Esophagus squamous epithelium (tissue), 5 donors: ENCODE data around the gene MBP. TPM values are rescaled to one million over a fixed set of nuclear protein-coding genes. Genes with fewer than 3 reads are reported as not detected.

ENCODE experiments used
- DNase-seq: peaks from one replicate; lab custom pipeline; 2025; lab: John Stamatoyannopoulos, UW
- H3K27ac ChIP-seq, 4 donors: fragments of 200-600 bp; sonication (generic); one replicate each; pipeline ENCODE4 v1.5.1; 2016 to 2019; ENCODE audit warnings: mild to moderate bottlenecking in 1 of 4
- H3K27me3 ChIP-seq, 4 donors: fragments of 200-600 bp; sonication (generic); 1 replicate in 3 of 4; 2 replicates in 1 of 4; pipeline versions ENCODE4 v1.5.1 to v1.6.0; 2017 to 2021; ENCODE audit warnings: antibody characterized with exemption in 1 of 4
- H3K36me3 ChIP-seq, 3 donors: fragments of 200-600 bp; sonication (generic); one replicate each; pipeline ENCODE4 v1.5.1; 2016 to 2019
- H3K4me1 ChIP-seq, 3 donors: fragments of 200-600 bp; sonication (generic); one replicate each; pipeline ENCODE4 v1.5.1; 2017 to 2019
- H3K4me3 ChIP-seq, 4 donors: fragments of 200-600 bp; sonication (generic); 1 replicate in 3 of 4; 2 replicates in 1 of 4; pipeline ENCODE4 v1.5.1; 2016 to 2019; ENCODE audit warnings: mild to moderate bottlenecking in 2 of 4, moderate library complexity in 1 of 4
- H3K9me3 ChIP-seq, 3 donors: fragments of 200-600 bp; sonication (generic); one replicate each; pipeline ENCODE4 v1.5.1; 2016 to 2019
- POLR2A ChIP-seq, 4 donors: fragments of 450-650 bp; IDR thresholded peaks; one replicate each; pipeline ENCODE4 v1.6.1; 2017; ENCODE audit warnings: antibody characterized with exemption in 4 of 4, mild to moderate bottlenecking in 4 of 4, moderate library complexity in 3 of 4
- WGBS, 2 donors: methylation state at CpG; one replicate each; pipeline ENCODE4 v1.1.5; 2018; 5-methylcytosine and 5-hydroxymethylcytosine counted together
- intact Hi-C: fragments of 100-400 bp; cut with DNase I; formaldehyde crosslinking; loops from one replicate; pipeline ENCODE4 v1.15.0; 2022
- total RNA-seq, 4 donors: library from RNA; depleted of rRNA; stranded (reverse); fragments of >200 nt; gene quantifications; one replicate each; pipeline ENCODE4 v1.1.0, GENCODE V29; 2016
- TF ChIP-seq, protein P1 (sequence below), 6 experiments: fragments of 450-650 bp in 4 of 6; fragments of 200-600 bp in 2 of 6; sonication (generic) in 2 of 6; IDR thresholded peaks; one replicate each; pipeline ENCODE4 v1.5.1; 2016 to 2019; ENCODE audit warnings: antibody characterized with exemption in 6 of 6, mild to moderate bottlenecking in 4 of 6, moderate library complexity in 4 of 6
- donor health status: DM: yes; HTN: yes; CAD: no.

The MBP gene
- total RNA-seq, 4 donors from 2014 or later = 21.9 to 38.9 (median 25.2) TPM

DNA sequence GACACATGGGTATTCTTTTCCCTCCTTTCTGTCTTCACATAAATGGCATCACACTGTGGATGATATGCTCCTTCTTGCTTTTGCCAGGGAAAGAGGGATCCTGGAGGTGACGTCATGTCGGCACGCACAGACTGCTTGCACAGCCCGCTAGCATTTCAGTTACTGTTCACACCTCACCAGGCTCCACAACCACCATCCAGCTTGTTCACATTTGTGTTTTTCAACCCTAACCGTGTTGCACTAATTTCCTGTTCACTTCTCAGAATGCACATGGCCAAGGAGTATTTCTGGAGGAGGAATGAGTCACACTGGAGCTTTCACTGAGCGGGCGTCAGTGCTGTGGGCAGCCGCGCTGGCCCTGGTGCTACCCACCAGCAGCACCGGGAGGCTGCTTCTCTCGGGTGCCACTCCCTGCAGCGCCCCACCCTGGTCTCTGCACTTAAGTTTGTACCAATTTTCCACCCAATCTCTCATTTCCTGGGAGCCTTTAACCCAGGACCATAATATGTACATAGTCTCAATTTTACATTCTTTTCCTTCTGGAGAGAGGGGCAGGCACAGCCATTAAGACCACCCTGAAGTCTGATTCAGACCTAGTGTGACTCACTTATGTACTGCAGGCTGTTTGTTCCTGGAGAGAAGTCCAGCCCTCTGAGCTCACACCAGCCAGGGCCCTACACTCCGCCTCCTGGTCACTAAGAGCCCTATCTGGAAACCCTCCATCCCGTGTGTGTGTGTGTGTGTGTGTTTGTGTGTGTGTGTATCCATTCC, 65.1 kb downstream of the MBP start:
- peak overlapping the region in 1 of 4 donors; percentile 31 for H3K4me3 ChIP-seq
- WGBS, 2 donors = 15 to 22% methylated on average over 14 of the region's 14 CpGs
- peaks cover 54 to 97% (median 74%) of the 10 kb centered on the region in 3 donors for H3K4me1 ChIP-seq
- no peaks in the 10 kb centered on the region for H3K9me3 ChIP-seq
- no peak for DNase-seq
- H3K27ac ChIP-seq = peak overlapping the region; percentile 77 to 93 (median 84)
- TF ChIP-seq, protein P1, sequence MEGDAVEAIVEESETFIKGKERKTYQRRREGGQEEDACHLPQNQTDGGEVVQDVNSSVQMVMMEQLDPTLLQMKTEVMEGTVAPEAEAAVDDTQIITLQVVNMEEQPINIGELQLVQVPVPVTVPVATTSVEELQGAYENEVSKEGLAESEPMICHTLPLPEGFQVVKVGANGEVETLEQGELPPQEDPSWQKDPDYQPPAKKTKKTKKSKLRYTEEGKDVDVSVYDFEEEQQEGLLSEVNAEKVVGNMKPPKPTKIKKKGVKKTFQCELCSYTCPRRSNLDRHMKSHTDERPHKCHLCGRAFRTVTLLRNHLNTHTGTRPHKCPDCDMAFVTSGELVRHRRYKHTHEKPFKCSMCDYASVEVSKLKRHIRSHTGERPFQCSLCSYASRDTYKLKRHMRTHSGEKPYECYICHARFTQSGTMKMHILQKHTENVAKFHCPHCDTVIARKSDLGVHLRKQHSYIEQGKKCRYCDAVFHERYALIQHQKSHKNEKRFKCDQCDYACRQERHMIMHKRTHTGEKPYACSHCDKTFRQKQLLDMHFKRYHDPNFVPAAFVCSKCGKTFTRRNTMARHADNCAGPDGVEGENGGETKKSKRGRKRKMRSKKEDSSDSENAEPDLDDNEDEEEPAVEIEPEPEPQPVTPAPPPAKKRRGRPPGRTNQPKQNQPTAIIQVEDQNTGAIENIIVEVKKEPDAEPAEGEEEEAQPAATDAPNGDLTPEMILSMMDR (IDR thresholded peaks at IDR 0.05) = no peak
- TF ChIP-seq POLR2A (IDR thresholded peaks at IDR 0.05) = peak in 1 of 4 donors; percentile 41
- no peaks in the 10 kb centered on the region for H3K27me3 ChIP-seq
- H3K36me3 ChIP-seq = peaks cover 0 to 25% (median 4%) of the 10 kb centered on the region in 3 donors
- intact Hi-C loops = loop anchor here (10.0 kb wide), 1 partner anchor 67 kb away; the partner anchor contains the start of gene MBP

DNA sequence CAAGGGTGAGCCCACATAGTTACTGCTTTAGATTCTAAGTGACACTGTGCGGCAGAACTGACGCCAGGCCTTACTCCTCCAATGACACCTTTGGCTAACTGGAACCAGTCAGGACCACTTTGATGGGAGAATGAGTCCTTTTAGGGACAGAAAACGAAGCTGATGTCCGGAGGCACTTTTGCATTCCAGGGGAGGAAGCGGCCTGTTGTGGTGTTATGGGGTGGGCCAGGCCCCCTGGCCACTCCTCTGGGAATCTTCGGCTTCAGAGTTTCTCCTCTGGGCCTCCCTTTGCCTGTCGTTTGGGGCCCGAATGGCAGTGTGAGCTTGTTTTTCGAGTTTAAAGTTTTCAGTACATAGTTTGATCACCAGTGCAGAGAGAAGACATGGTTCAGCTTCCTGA, 65.9 kb downstream of the MBP start:
- intact Hi-C loops = loop anchor here (10.0 kb wide), 1 partner anchor 68 kb away; the partner anchor contains the start of gene MBP
- Histone ChIP-seq H3K9me3 (no peaks in the 10 kb centered on the region), H3K4me3 (no peak overlapping the region), H3K27ac (peak overlapping the region; percentile 77 to 93 (median 84)), H3K36me3 (peaks cover 0 to 26% (median 4%) of the 10 kb centered on the region in 3 donors), H3K27me3 (no peaks in the 10 kb centered on the region), H3K4me1 (peaks cover 53 to 89% (median 66%) of the 10 kb centered on the region in 3 donors)
- 71 to 88% methylated on average over 7 to 8 of the region's 9 CpGs for WGBS, 2 donors
- no peak for TF ChIP-seq POLR2A (IDR thresholded peaks at IDR 0.05)
- TF ChIP-seq, protein P1 (IDR thresholded peaks at IDR 0.05) = no peak
- DNase-seq = no peak

DNA sequence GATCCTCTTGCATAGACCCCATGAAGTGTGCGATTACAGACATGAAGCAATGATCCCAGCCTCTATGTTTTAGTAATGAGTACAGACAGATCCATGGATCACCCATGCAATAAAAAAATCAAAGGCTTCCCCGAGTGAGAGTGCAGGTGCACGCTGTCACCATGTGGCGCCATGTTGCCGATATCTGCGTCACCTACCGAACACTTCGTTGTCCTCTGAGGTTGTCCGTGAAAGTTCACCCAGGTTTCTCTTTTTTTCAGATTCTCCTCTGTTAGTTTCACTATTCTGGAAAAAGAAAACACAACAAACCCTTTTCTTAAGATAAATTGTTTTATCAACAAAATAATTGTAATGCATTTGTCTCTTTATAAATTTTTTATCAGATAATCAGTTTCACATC, 66.5 kb downstream of the MBP start:
- Histone ChIP-seq H3K27me3 (no peaks in the 10 kb centered on the region), H3K9me3 (no peaks in the 10 kb centered on the region), H3K36me3 (peaks cover 0 to 26% (median 4%) of the 10 kb centered on the region in 3 donors), H3K27ac (peak overlapping the region; percentile 77 to 89 (median 84)), H3K4me1 (peaks cover 47 to 87% (median 60%) of the 10 kb centered on the region in 3 donors), H3K4me3 (no peak overlapping the region)
- no peak for DNase-seq
- TF ChIP-seq, protein P1 (IDR thresholded peaks at IDR 0.05) = no peak
- no peak for TF ChIP-seq POLR2A (IDR thresholded peaks at IDR 0.05)
- intact Hi-C loops = loop anchor here (10.0 kb wide), 1 partner anchor 69 kb away; the partner anchor contains the start of gene MBP
- 88 to 96% methylated on average over 9 of the region's 9 CpGs for WGBS, 2 donors

DNA sequence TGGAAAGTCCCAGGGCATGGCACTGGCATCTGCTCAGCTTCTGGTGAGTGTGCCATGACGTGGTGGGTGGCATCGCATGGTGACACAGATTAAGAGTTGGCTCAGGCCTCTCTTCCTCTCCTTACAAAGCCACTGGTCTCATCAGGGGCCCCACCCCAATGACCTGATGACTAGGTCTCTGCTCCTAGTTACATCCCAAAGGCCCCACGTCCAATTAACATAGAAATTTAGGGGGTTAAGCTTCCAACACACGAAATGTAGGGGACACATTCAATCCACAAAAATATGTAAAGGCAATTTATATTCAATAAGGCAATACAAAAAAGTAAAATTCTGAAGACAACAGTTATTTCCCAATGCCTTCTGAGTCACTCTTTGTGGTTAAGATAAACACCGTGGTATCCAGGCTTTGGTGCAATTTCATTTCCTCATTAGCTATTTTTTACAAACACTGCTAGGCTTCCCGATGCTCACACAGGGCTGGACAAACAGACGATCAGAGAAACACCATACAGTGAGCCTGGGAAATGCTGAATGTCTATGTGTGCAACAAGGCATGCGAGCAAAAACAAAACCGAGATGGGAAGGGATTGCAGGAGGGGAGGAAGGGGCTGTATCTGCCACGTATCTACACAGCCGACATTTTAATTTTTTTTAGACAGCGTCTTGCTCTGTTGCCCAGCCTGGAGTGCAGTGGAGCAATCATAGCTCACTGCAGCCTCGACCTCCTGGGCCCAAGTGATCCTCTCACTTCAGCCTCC, 67.2 kb downstream of the MBP start:
- Histone ChIP-seq H3K27me3 (no peaks in the 10 kb centered on the region), H3K36me3 (peaks cover 0 to 26% (median 4%) of the 10 kb centered on the region in 3 donors), H3K27ac (peak overlapping the region; percentile 77 to 89 (median 84)), H3K4me1 (peaks cover 47 to 83% (median 55%) of the 10 kb centered on the region in 3 donors), H3K4me3 (no peak overlapping the region), H3K9me3 (no peaks in the 10 kb centered on the region)
- 27 to 48% methylated on average over 13 of the region's 13 CpGs for WGBS, 2 donors
- DNase-seq = no peak
- peak in 1 of 4 donors; percentile 28 for TF ChIP-seq POLR2A (IDR thresholded peaks at IDR 0.05)
- TF ChIP-seq, protein P1 (IDR thresholded peaks at IDR 0.05) = no peak
- intact Hi-C loops = loop anchor here (10.0 kb wide), 1 partner anchor 69 kb away; the partner anchor contains the start of gene MBP
